Glomerular endothelial cell (primary cell): ENCODE measurements around the gene KANK3. TPM values are rescaled to one million over a fixed set of nuclear protein-coding genes. Genes with fewer than 3 reads are reported as not detected.
"Not testable (repeated sequence)": the region's sequence is repeated elsewhere in the genome, so short reads cannot be mapped to it uniquely, and the experiment has no call there.

ENCODE experiments used
- DNase-seq: peaks from one replicate; pipeline ENCODE4 v3.0.0-alpha.2; 2011; ENCODE audit warnings: low read depth, low spot score; ENCODE audit errors: extremely low read depth
- total RNA-seq: library from RNA; depleted of rRNA; stranded (reverse); fragments of >200 nt; gene quantifications from 2 replicates; pipeline ENCODE4 v1.2.3, GENCODE V29; 2015

Gene KANK3
- total RNA-seq, 1 donor from 2014 or later: 190 TPM

- DNase-seq: no peak
Measured at GRCh38 chr19:8320564-8321066, 22.4 kb downstream of the KANK3 start.

GRCh38 chr19:8319807-8320520 lies 23.1 kb downstream of the KANK3 start:
- DNase-seq: no peak

- not testable (repeated sequence) for DNase-seq
Measured at GRCh38 chr19:8318835-8319234, 24.2 kb downstream of the KANK3 start.

- no peak for DNase-seq
Measured at GRCh38 chr19:8316351-8317125, 26.5 kb downstream of the KANK3 start.

GRCh38 chr19:8314981-8315640 lies 28.0 kb downstream of the KANK3 start:
- DNase-seq: not testable (repeated sequence)

- no peak for DNase-seq
Measured at GRCh38 chr19:8311461-8312260, 31.4 kb downstream of the KANK3 start.

- no peak for DNase-seq
Measured at GRCh38 chr19:8310342-8311055, 32.6 kb downstream of the KANK3 start.

- DNase-seq: no peak
Measured at GRCh38 chr19:8308891-8309291, 34.2 kb downstream of the KANK3 start.

GRCh38 chr19:8307965-8308866 lies 34.8 kb downstream of the KANK3 start, which contains the start of gene CD320:
TSS of gene CD320 (minus strand) at chr19:8308358. CDS start at chr19:8308290, 68 bp downstream.
- DNase-seq: peak; percentile 68

- no peak for DNase-seq
Measured at GRCh38 chr19:8307400-8307964, 35.6 kb downstream of the KANK3 start.

- DNase-seq: no peak
Measured at GRCh38 chr19:8306235-8307054, 36.6 kb downstream of the KANK3 start.

- DNase-seq: no peak
Measured at GRCh38 chr19:8305798-8306197, 37.3 kb downstream of the KANK3 start.

GRCh38 chr19:8304841-8305621 lies 38.0 kb downstream of the KANK3 start:
- DNase-seq: no peak

GRCh38 chr19:8302734-8303133 lies 40.3 kb downstream of the KANK3 start:
- DNase-seq: no peak

GRCh38 chr19:8302357-8302691 lies 40.7 kb downstream of the KANK3 start:
- no peak for DNase-seq

GRCh38 chr19:8291337-8291736 lies 51.7 kb downstream of the KANK3 start:
- DNase-seq: not testable (repeated sequence)

GRCh38 chr19:8276508-8276907 lies 66.6 kb downstream of the KANK3 start:
- DNase-seq: not testable (repeated sequence)
